Uterus (tissue), 4 donors: ENCODE data around the gene RPL39. TPM values are rescaled to one million over a fixed set of nuclear protein-coding genes. Genes with fewer than 3 reads are reported as not detected.
A peak's percentile ranks its signal among the peaks of the same experiment; 100 is the strongest.

Experiments
- DNase-seq, 2 donors: peaks; one replicate each; pipeline ENCODE4 v3.0.0-alpha.2; 2019 to 2020
- H3K27ac ChIP-seq, 2 donors: fragments of 200-600 bp; sonication (generic); 1 replicate in 1 of 2; 2 replicates in 1 of 2; pipeline ENCODE4 v1.5.1; 2016 to 2018
- H3K27me3 ChIP-seq, 2 donors: fragments of 200-600 bp; sonication (generic); one replicate each; pipeline ENCODE4 v1.5.1; 2018 to 2019; ENCODE audit warnings: control low read depth in 1 of 2
- H3K36me3 ChIP-seq, 2 donors: fragments of 200-600 bp; sonication (generic); one replicate each; pipeline ENCODE4 v1.5.1; 2019; ENCODE audit warnings: control low read depth in 1 of 2
- H3K4me1 ChIP-seq, 2 donors: fragments of 200-600 bp; sonication (generic); one replicate each; pipeline ENCODE4 v1.5.1; 2018 to 2019; ENCODE audit warnings: control low read depth in 1 of 2
- H3K4me3 ChIP-seq, 2 donors: fragments of 200-600 bp; sonication (generic); 1 replicate in 1 of 2; 2 replicates in 1 of 2; pipeline ENCODE4 v1.5.1; 2018 to 2019; ENCODE audit warnings: mild to moderate bottlenecking in 1 of 2
- H3K9me3 ChIP-seq, 2 donors: fragments of 200-600 bp; sonication (generic); one replicate each; pipeline ENCODE4 v1.5.1; 2019; ENCODE audit warnings: control low read depth in 1 of 2
- POLR2A ChIP-seq, 2 donors: fragments of 450-650 bp; IDR thresholded peaks; one replicate each; pipeline ENCODE4 v1.6.1; 2016; ENCODE audit warnings: antibody characterized with exemption in 2 of 2, mild to moderate bottlenecking in 1 of 2, moderate library complexity in 1 of 2
- intact Hi-C: fragments of 100-400 bp; cut with DNase I; formaldehyde crosslinking; loops from one replicate; pipeline ENCODE4 v1.15.1; 2023; ENCODE audit warnings: low total_unique reads
- total RNA-seq, 4 donors: library from RNA; depleted of rRNA in 3 of 4; stranded (reverse); fragments of >200 nt in 3 of 4; gene quantifications; one replicate each; pipeline versions ENCODE4 v1.1.0 to v1.2.4, GENCODE V29; 2014 to 2023
- TF ChIP-seq, protein P1 (sequence below), 4 experiments: fragments of 200-600 bp in 2 of 4; fragments of 450-650 bp in 2 of 4; sonication (generic) in 2 of 4; IDR thresholded peaks; one replicate each; pipeline ENCODE4 v1.5.1; 2016 to 2019; ENCODE audit warnings: antibody characterized with exemption in 4 of 4, mild to moderate bottlenecking in 2 of 4, moderate library complexity in 1 of 4
- donor health status: DM: yes; HTN: yes; CAD: no.

The RPL39 gene
- total RNA-seq, 4 donors from 2014 or later: 2,055 to 6,062 (median 3,711) TPM

DNA sequence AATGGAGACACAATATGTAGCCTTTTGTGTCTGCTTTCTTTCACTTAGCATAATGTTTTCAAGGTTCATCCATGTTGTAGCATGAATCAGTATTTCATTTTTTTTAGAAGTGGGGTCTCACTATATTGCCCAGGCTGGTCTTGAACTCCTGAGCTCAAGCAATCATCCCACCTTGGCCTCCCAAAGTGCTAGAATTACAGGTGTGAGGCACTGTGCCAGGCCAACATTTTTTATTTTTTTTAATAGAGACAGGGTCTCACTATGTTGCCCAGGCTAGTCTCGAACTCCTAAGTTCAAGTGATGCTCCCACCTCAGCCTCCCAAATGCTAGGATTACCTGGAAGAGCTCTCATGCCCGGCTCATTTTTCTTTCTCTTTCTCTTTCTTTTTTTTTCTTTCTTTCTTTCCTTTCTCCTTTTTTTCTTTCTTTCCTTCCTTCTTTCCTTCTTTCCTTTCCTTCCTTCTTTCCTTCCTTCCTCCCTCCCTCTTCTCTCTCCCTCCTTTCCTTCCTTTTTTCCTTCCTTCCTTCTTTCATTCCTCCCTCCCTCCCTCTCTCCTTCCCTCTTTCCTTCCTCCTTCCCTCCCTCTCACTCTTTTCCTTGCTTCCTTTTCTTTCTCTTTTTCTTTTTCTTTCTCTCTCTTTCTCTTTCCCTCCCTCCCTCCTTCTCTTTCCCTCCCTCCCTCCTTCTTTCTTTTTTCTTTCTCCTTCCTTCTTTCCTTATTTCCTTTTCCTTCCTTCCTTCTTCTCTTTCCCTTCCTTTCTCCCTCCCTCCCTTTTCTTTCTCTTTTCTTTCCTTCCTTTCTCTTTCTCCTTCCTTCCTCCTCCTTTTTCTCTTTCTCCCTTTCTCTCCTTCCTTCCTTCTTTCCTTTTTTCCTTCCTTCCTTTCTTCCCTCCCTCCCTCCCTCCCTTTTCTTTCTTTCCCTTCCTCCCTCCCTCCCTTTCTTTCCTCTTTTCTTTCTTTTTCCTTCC lies 10.1 kb upstream of the RPL39 start:
- no peak overlapping the region for H3K27ac ChIP-seq
- no peak for TF ChIP-seq POLR2A (IDR thresholded peaks at IDR 0.05)
- TF ChIP-seq, protein P1, sequence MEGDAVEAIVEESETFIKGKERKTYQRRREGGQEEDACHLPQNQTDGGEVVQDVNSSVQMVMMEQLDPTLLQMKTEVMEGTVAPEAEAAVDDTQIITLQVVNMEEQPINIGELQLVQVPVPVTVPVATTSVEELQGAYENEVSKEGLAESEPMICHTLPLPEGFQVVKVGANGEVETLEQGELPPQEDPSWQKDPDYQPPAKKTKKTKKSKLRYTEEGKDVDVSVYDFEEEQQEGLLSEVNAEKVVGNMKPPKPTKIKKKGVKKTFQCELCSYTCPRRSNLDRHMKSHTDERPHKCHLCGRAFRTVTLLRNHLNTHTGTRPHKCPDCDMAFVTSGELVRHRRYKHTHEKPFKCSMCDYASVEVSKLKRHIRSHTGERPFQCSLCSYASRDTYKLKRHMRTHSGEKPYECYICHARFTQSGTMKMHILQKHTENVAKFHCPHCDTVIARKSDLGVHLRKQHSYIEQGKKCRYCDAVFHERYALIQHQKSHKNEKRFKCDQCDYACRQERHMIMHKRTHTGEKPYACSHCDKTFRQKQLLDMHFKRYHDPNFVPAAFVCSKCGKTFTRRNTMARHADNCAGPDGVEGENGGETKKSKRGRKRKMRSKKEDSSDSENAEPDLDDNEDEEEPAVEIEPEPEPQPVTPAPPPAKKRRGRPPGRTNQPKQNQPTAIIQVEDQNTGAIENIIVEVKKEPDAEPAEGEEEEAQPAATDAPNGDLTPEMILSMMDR (IDR thresholded peaks at IDR 0.05): no peak
- no peaks in the 10 kb centered on the region for H3K36me3 ChIP-seq
- intact Hi-C loops: no loop called here
- H3K27me3 ChIP-seq: no peaks in the 10 kb centered on the region
- no peaks in the 10 kb centered on the region for H3K9me3 ChIP-seq
- no peak for DNase-seq
- no peaks in the 10 kb centered on the region for H3K4me1 ChIP-seq
- no peak overlapping the region for H3K4me3 ChIP-seq

DNA sequence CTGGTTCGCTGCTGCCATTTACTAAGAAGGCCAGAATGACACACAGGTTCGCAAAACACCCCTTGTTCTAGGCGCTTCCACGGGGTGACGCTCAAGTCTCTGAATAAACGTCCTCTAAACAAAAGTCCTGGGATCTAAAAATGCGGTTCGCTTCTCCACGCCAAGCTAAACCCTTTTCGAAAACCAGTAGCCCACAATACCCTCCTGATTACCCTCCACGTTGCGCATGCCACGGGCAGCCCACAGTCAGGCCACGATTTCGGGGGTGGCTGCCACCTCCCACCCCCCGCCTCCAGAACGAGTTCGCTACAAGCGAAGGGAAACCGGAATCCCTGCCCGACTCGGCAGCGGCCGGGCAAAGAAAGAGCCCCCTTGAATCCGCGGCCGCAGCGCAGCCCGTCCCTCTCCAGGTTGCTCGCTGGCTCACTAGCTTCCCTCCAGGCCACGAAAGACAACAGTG lies 423 bp downstream of the RPL39 start:
- Histone ChIP-seq H3K4me1 (no peaks in the 10 kb centered on the region), H3K4me3 (peak overlapping the region; percentile 56 to 58), H3K27me3 (no peaks in the 10 kb centered on the region), H3K27ac (peak overlapping the region; percentile 95 to 96), H3K36me3 (no peaks in the 10 kb centered on the region), H3K9me3 (no peaks in the 10 kb centered on the region)
- DNase-seq: peak in 1 of 2 donors; percentile 21
- intact Hi-C loops: no loop called here
- TF ChIP-seq, protein P1 (IDR thresholded peaks at IDR 0.05): no peak
- TF ChIP-seq POLR2A (IDR thresholded peaks at IDR 0.05): no peak

DNA sequence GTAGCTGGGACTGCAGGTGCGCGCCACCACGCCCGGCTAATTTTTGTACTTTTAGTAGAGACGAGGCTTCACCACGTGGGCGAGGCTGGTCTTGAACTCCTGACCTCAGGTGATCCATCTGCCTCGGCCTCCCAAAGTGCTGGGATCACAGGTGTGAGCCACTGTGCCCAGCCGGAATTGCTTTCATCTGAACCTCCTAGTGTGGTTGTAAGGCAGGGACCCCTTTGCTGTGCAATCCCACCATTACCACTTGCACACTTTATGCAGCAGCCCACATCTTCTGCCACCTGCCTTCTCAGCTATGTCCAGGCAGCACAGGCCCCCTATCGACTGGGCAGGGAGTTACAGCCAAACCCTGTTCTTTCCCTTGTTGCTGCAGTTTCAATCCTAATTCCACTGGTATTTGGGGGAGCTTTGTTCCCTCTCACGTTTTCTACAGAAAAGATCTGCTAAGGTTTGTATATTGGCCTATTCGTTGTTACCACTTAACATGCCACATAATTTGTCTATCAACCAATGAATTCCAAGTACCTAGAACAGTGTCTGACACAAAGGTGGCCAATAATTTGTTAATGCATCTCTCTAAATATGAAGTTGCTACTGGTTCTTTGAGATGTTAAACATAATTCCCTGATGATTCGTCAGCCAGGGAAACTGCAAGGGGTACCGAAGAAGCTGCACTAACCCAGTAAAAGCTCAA lies 6.5 kb downstream of the RPL39 start:
- intact Hi-C loops: no loop called here
- Histone ChIP-seq H3K27ac (no peak overlapping the region), H3K9me3 (no peaks in the 10 kb centered on the region), H3K27me3 (no peaks in the 10 kb centered on the region), H3K4me1 (no peaks in the 10 kb centered on the region), H3K36me3 (no peaks in the 10 kb centered on the region), H3K4me3 (no peak overlapping the region)
- no peak for DNase-seq
- no peak for TF ChIP-seq POLR2A (IDR thresholded peaks at IDR 0.05)
- TF ChIP-seq, protein P1 (IDR thresholded peaks at IDR 0.05): no peak

DNA sequence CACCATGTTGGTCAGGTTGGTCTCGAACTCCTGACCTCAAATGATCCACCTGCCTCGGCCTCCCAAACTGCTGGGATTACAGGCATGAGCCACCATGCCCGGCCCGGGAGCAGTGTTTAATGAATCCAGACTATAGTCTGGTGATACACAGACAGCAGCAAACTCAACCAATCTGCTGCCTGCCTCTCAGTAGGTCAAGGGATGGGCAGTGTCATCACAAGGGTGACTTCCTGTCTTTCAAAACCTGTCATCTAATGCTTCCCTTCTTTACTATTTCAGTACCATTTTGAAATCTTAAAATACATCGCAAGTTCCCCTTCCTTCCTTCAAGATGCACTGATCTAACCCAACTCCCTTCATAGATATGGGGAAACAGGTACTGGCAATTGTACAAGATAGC lies 8.4 kb downstream of the RPL39 start:
- no peak for DNase-seq
- H3K27me3 ChIP-seq: no peaks in the 10 kb centered on the region
- no peak overlapping the region for H3K27ac ChIP-seq
- TF ChIP-seq, protein P1 (IDR thresholded peaks at IDR 0.05): no peak
- TF ChIP-seq POLR2A (IDR thresholded peaks at IDR 0.05): no peak
- H3K36me3 ChIP-seq: no peaks in the 10 kb centered on the region
- H3K4me3 ChIP-seq: no peak overlapping the region
- intact Hi-C loops: no loop called here
- no peaks in the 10 kb centered on the region for H3K4me1 ChIP-seq
- no peaks in the 10 kb centered on the region for H3K9me3 ChIP-seq

DNA sequence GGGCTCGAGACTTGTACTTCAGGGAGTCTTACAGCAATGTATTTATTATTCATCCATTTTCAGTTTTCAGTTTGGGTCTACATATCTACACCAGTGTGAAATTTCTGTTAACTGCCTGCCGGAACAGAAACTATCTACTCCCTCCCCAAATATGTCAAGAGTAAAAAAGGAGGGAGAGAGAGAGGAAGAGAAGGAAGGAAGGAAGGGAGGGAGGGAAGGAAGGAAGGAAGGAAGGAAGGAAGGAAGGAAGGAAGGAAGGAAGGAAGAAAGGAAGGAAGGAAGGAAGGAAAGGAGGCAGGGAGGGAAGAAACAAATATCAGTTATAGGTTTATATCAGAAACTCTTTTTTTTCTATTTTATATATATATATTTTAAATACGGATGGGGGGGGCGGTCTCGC lies 12.6 kb downstream of the RPL39 start:
- Histone ChIP-seq H3K4me3 (no peak overlapping the region), H3K27me3 (no peaks in the 10 kb centered on the region), H3K27ac (no peak overlapping the region), H3K9me3 (no peaks in the 10 kb centered on the region), H3K36me3 (no peaks in the 10 kb centered on the region), H3K4me1 (no peaks in the 10 kb centered on the region)
- intact Hi-C loops: no loop called here
- no peak for TF ChIP-seq POLR2A (IDR thresholded peaks at IDR 0.05)
- TF ChIP-seq, protein P1 (IDR thresholded peaks at IDR 0.05): no peak
- no peak for DNase-seq
